Chondrocyte (in vitro differentiated cells): ENCODE data around the gene TMEM91. TPM values are rescaled to one million over a fixed set of nuclear protein-coding genes. Genes with fewer than 3 reads are reported as not detected.
A peak's percentile ranks its signal among the peaks of the same experiment; 100 is the strongest.

Source experiments
- DNase-seq: peaks from one replicate; pipeline ENCODE4 v3.0.0; 2021; ENCODE audit warnings: mixed read lengths, low spot score
- H3K27ac Mint-ChIP-seq: one replicate; pipeline ENCODE4 v1.8.0; 2021; ENCODE audit warnings: mild to moderate bottlenecking, moderate library complexity, mixed read lengths; ENCODE audit not compliant: unreplicated experiment
- H3K27me3 Mint-ChIP-seq: 2 replicates; pipeline ENCODE4 v1.8.0; 2021; ENCODE audit warnings: low read depth, mixed read lengths
- H3K36me3 Mint-ChIP-seq: 2 replicates; pipeline ENCODE4 v1.8.0; 2021; ENCODE audit warnings: low read depth, mixed read lengths
- H3K4me1 Mint-ChIP-seq: 2 replicates; pipeline ENCODE4 v1.8.0; 2021; ENCODE audit warnings: low read depth, mild to moderate bottlenecking, mixed read lengths
- H3K4me3 Mint-ChIP-seq: one replicate; pipeline ENCODE4 v1.8.0; 2021; ENCODE audit warnings: mild to moderate bottlenecking, moderate library complexity, mixed read lengths; ENCODE audit not compliant: unreplicated experiment
- H3K9me3 Mint-ChIP-seq: 2 replicates; pipeline ENCODE4 v1.8.0; 2021; ENCODE audit warnings: low read depth, mixed read lengths
- long read RNA-seq: library from polyadenylated mRNA; stranded (forward); transcript quantifications from one replicate; pipeline ENCODE4 v2.0.0, GENCODE V29; 2021
- total RNA-seq: library from RNA; stranded (reverse); gene quantifications from 3 replicates; pipeline ENCODE4 v1.2.1, GENCODE V29; 2021
- TF ChIP-seq, protein P1 (sequence below): fragments of 200-600 bp; sonication (generic); IDR thresholded peaks from 2 replicates; pipeline ENCODE4 v1.5.0; 2021; ENCODE audit warnings: antibody characterized with exemption, mild to moderate bottlenecking, moderate library complexity

The TMEM91 gene
- 4.8 to 6.8 TPM (median 5.4 TPM) in 3 replicates for total RNA-seq
- long read RNA-seq, partial matches to known transcripts = 0 of 3 reads
- long read RNA-seq, other reads (novel, unspliced or antisense) = 2 of 3 reads

GRCh38 chr19:41376241-41376997 lies at the start of gene TMEM91:
Gene TMEM91, plus strand, starts transcription at chr19:41376533. Its CDS starts 1,777 bp downstream, at chr19:41378310.
- no peak for DNase-seq
- TF ChIP-seq, protein P1, sequence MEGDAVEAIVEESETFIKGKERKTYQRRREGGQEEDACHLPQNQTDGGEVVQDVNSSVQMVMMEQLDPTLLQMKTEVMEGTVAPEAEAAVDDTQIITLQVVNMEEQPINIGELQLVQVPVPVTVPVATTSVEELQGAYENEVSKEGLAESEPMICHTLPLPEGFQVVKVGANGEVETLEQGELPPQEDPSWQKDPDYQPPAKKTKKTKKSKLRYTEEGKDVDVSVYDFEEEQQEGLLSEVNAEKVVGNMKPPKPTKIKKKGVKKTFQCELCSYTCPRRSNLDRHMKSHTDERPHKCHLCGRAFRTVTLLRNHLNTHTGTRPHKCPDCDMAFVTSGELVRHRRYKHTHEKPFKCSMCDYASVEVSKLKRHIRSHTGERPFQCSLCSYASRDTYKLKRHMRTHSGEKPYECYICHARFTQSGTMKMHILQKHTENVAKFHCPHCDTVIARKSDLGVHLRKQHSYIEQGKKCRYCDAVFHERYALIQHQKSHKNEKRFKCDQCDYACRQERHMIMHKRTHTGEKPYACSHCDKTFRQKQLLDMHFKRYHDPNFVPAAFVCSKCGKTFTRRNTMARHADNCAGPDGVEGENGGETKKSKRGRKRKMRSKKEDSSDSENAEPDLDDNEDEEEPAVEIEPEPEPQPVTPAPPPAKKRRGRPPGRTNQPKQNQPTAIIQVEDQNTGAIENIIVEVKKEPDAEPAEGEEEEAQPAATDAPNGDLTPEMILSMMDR = no peak
- Mint-ChIP-seq H3K4me3 (peak within 1 kb of the TSS; percentile 65), H3K4me1 (peaks cover 22% of the 10 kb centered on the region), H3K9me3 (no peaks in the 10 kb centered on the region), H3K27ac (peak within 1 kb of the TSS; percentile 55), H3K36me3 (no peaks in the 10 kb centered on the region), H3K27me3 (no peaks in the 10 kb centered on the region)

DNA sequence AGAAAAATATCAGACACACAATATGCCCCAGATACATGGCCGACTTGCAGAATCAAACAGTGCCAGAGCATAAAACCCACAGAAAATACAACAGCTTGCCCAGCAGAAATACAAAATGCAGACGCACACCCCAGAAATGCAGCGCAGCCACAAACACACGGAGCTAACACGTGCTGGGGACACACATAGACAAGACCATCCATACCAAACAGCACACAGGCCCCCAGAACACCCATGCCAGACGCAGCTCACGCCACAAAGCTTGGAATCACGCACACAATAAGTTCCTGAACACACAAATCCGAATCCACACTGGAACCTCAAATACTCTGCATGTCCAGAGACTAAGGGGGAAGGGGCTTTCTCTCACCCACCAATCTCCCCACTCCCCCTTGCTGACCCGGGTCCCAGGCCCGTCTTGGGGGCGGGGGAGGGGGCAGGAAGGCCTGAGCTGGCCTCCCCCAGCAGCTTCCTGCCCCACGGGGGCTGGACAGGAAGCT lies 49.2 kb upstream of the TMEM91 start:
- no peak for DNase-seq
- TF ChIP-seq, protein P1 = no peak
- H3K27ac Mint-ChIP-seq = peak overlapping the region; percentile 98
- no peaks in the 10 kb centered on the region for H3K27me3 Mint-ChIP-seq
- no peaks in the 10 kb centered on the region for H3K9me3 Mint-ChIP-seq
- H3K4me1 Mint-ChIP-seq = peaks cover 72% of the 10 kb centered on the region
- peak overlapping the region; percentile 63 for H3K4me3 Mint-ChIP-seq
- H3K36me3 Mint-ChIP-seq = peaks cover 24% of the 10 kb centered on the region

GRCh38 chr19:41327576-41328156 lies 48.7 kb upstream of the TMEM91 start:
- DNase-seq = no peak
- Mint-ChIP-seq H3K36me3 (peaks cover 30% of the 10 kb centered on the region), H3K4me1 (peaks cover 66% of the 10 kb centered on the region), H3K9me3 (no peaks in the 10 kb centered on the region), H3K4me3 (peak overlapping the region; percentile 39), H3K27me3 (no peaks in the 10 kb centered on the region), H3K27ac (peak overlapping the region; percentile 97)
- TF ChIP-seq, protein P1 = no peak

- H3K4me1 Mint-ChIP-seq = peaks cover 60% of the 10 kb centered on the region
- no peaks in the 10 kb centered on the region for H3K9me3 Mint-ChIP-seq
- DNase-seq = no peak
- H3K36me3 Mint-ChIP-seq = peaks cover 29% of the 10 kb centered on the region
- H3K27me3 Mint-ChIP-seq = no peaks in the 10 kb centered on the region
- peak overlapping the region; percentile 97 for H3K27ac Mint-ChIP-seq
- H3K4me3 Mint-ChIP-seq = peak overlapping the region; percentile 39
- TF ChIP-seq, protein P1 = no peak
These were observed 48.0 kb upstream of the TMEM91 start for GRCh38 chr19:41328157-41328841.

GRCh38 chr19:41328842-41329225 lies 47.5 kb upstream of the TMEM91 start:
- Mint-ChIP-seq H3K4me1 (peaks cover 55% of the 10 kb centered on the region), H3K27me3 (no peaks in the 10 kb centered on the region), H3K4me3 (no peak overlapping the region), H3K27ac (peak overlapping the region; percentile 97), H3K9me3 (no peaks in the 10 kb centered on the region), H3K36me3 (peaks cover 29% of the 10 kb centered on the region)
- TF ChIP-seq, protein P1 = no peak
- DNase-seq = no peak
